ENCODE data around the gene BDNF.

GRCh38 chr11:27663326-27663725 lies 36.9 kb downstream of the BDNF start:
- no peak for TF ChIP-seq CTCF (IDR thresholded peaks at IDR 0.05)
- TF ChIP-seq EZH2 (IDR thresholded peaks at IDR 0.05) = no peak
- no peak for TF ChIP-seq EZH2phosphoT487 (IDR thresholded peaks at IDR 0.05)

All from neural progenitor cell (in vitro differentiated cells).